GM12872 (cell line): ENCODE results near the gene RSL24D1.

ENCODE experiments used
- CTCF ChIP-seq: IDR thresholded peaks from 3 replicates; pipeline ENCODE4 v1.5.1; 2011; ENCODE audit warnings: low read depth, mild to moderate bottlenecking, low read length, moderate library complexity; ENCODE audit not compliant: insufficient read depth

The RSL24D1 gene

GRCh38 chr15:55202206-55202605 is 5.5 kb upstream of the RSL24D1 start:
- no peak for TF ChIP-seq CTCF

GRCh38 chr15:55198706-55199105 is 2.0 kb upstream of the RSL24D1 start:
- TF ChIP-seq CTCF, result no peak

GRCh38 chr15:55197719-55198118 is 978 bp upstream of the RSL24D1 start:
- no peak for TF ChIP-seq CTCF

GRCh38 chr15:55197362-55197705 is 593 bp upstream of the RSL24D1 start:
- TF ChIP-seq CTCF, result no peak

GRCh38 chr15:55195996-55196395 is 745 bp downstream of the RSL24D1 start:
- no peak for TF ChIP-seq CTCF

- TF ChIP-seq CTCF, result no peak
Observed at GRCh38 chr15:55194256-55194655, 2.5 kb downstream of the RSL24D1 start.

- no peak for TF ChIP-seq CTCF
Observed at GRCh38 chr15:55186331-55186730, 10.4 kb downstream of the RSL24D1 start.

GRCh38 chr15:55183679-55184078 is 13.1 kb downstream of the RSL24D1 start:
- no peak for TF ChIP-seq CTCF
